Measurements from ENCODE around the gene SUB1.

SUB1 gene

GRCh38 chr5:32638309-32638708 is 53.0 kb downstream of the SUB1 start:
- no peak for DNase-seq (ENCODE audit: extremely low read depth, low read depth)
- TF ChIP-seq CTCF (IDR thresholded peaks at IDR 0.05; ENCODE audit: low read depth, low read length): no peak

GRCh38 chr5:32639943-32640342 is 54.6 kb downstream of the SUB1 start:
- no peak for DNase-seq (ENCODE audit: extremely low read depth, low read depth)
- no peak for TF ChIP-seq CTCF (IDR thresholded peaks at IDR 0.05; ENCODE audit: low read depth, low read length)

- TF ChIP-seq CTCF (IDR thresholded peaks at IDR 0.05; ENCODE audit: low read depth, low read length): no peak
- no peak for DNase-seq (ENCODE audit: extremely low read depth, low read depth)
Observed at GRCh38 chr5:32642276-32643002, 57.1 kb downstream of the SUB1 start.

- TF ChIP-seq CTCF (IDR thresholded peaks at IDR 0.05; ENCODE audit: low read depth, low read length): no peak
- no peak for DNase-seq (ENCODE audit: extremely low read depth, low read depth)
Observed at GRCh38 chr5:32645246-32645645, 59.9 kb downstream of the SUB1 start.

GRCh38 chr5:32646061-32646969 is 61.0 kb downstream of the SUB1 start:
- TF ChIP-seq CTCF (IDR thresholded peaks at IDR 0.05; ENCODE audit: low read depth, low read length): no peak
- DNase-seq (ENCODE audit: extremely low read depth, low read depth): no peak

- TF ChIP-seq CTCF (IDR thresholded peaks at IDR 0.05; ENCODE audit: low read depth, low read length): no peak
- no peak for DNase-seq (ENCODE audit: extremely low read depth, low read depth)
Observed at GRCh38 chr5:32651088-32651487, 65.7 kb downstream of the SUB1 start.

GRCh38 chr5:32651638-32652037 is 66.3 kb downstream of the SUB1 start:
- DNase-seq (ENCODE audit: extremely low read depth, low read depth): no peak
- TF ChIP-seq CTCF (IDR thresholded peaks at IDR 0.05; ENCODE audit: low read depth, low read length): no peak

Measured in AG09319 (cell line).